NCI-H526 treated with DMSO at 0.1 percent for 48 hours (cell line): Measurements from ENCODE around the gene DHRS2.
"Not testable (repeated sequence)": the region's sequence is repeated elsewhere in the genome, so short reads cannot be mapped to it uniquely, and the experiment has no call there.

Source experiments
- DNase-seq: peaks from one replicate; lab custom pipeline; 2025; lab: John Stamatoyannopoulos, UW

DHRS2 gene

DNA sequence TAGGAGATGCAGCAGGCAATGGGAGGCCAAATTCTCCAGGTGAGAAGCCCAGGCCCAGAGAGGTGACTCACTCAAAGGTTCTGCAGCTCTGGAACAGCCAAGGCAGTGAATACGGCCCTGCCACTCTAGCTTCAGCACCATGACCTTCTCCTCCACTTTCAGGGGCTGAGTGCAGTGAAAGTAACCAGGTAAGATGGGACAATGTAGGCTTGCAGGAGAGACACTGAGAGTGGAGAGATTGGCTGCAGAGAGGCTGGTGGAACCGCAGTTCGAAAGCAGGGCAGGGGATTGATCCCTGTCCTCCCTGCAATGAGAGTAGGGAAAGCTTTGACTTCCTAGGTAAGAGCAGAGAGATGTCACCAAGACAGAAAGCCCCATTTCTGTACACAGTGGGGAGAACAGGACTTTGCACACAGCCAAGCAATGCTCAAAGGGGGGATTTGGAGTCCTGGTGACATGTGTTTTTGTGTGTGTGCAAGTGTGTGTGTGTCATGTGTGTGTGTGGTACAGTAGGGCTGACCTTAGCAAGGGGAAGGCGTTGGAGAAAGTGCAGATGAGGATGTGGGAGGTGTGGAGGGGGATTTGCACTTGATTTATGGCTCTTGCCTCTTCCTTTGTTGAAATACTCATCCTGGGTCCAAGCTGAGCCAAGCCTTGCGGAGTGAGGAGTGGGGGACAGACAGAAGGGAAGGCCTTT is 12.7 kb downstream of the DHRS2 start:
- no peak for DNase-seq

DNA sequence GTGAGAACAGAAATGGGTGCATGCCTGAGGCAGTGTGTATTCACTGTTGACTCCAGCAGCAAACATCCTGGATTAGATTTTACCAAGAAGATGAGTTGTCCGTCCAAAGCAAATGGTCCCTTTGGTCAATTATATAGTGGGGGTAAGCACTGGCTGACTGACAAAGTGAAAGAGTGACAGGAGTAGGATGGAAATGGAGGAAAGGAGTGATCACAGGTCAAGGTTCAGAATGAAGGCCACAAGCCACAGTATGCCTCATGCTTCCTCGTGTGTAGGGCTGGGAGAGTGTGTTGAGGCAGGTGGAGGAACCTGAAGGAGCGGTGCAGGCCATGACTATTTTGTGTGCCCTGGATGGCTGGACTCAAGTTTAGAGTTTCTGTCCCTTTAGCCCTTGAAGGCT is 14.3 kb downstream of the DHRS2 start:
- no peak for DNase-seq

DNA sequence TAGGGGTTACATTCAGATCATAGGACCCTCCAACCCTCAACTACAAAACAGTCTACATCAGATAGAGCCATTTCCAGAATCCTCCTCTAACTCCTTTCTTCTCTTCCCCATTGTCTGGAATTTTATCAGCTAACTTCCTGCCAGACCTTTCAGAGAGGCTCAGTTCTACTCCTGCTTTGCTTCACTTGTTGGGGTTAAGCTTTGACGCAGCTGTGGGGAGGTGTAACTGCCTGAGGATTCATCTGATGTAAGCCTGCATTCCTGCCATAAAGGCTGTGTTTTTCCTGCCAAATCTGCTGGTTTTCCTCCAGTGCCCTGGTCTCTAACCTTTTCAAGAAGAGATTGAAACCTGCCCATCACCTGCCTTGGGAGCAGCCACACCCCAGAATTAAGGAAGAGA is 16.9 kb downstream of the DHRS2 start:
- no peak for DNase-seq

DNA sequence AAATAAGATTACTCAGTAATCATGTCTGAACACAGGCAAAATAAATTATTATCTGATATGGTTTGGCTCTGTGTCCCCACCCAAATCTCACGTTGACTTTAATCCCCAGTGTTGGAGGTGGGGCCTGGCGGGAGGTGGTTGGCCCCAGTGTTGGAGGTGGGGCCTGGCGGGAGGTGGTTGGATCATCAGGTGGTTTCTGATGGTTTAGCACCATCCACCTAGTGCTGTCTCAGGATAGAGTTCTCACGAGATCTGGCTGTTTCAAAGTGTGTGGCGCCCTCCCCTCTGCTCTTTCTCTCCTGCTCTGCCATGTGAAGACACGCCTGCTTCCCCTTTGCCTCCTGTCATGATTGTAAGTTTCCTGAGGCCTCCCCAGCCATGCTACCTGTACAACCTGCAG is 18.1 kb downstream of the DHRS2 start:
- DNase-seq = no peak

DNA sequence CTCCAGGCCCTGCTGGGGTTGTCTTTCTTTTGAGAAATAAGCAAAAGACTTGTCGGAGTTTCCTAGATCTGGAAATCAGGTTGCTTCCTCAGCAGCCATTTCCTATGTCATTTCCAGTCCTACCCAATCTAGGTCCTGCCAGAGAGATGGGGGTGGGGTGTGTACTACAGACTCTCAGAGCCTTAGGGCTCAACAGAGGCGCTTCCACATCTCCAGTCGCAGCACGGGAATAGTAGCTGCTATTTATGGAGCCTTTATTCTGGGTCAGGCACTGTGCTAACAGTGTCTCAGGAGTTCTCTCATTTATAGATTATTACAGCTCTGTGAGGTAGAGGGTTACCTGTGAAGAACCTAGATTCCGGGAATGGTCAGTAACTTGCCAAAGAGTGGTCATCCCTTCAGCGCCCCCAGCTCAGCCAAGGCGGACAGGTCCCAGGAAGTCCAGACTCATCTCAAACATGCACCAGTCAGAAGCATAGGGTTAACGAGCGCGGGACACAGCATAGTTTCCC is 21.9 kb downstream of the DHRS2 start:
- no peak for DNase-seq

DNA sequence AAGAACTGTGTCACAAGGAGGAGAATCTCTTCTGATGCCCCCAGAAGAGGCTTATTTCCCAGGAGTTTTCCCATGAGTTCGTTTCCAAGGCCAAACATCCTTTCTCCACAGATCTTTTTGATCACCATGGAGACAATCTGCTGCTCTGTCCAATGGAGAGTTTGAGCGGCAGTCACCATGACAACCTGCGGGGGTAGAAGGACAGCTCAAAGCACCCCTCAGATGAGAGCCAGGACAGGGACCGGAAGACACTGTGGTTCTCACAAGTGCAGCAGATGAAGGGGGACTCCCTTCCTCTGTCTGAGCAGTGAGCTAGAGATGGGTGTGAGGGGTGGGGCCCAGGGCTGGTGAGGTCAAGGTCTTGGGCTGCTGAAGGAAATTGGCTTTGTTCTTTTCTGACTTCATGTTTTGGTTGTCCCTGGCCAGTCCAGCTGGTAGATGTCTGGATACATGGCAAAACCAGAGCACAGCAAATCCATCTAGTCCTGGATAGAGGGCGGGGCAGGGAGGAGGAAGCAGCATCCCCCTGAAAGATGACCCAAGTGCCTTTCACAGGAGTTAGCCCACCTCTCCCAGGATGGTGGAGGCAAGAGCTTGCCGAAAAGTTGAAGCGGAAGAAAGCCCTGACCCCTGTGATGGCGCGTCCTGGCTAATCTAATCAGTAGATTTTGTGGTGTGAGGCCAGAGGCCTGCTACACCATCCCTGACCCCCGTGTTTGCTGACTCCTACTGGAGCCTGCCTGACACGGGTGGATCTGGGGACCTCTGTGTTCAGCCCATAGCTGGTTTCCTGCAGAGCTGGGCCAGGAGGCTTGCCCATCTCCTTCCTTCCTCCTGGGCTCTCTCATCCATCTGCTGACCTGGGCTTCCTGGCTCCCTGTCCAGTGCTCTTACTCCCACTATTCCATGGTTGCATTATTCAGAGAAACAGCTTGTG is 24.4 kb downstream of the DHRS2 start:
- DNase-seq = no peak

DNA sequence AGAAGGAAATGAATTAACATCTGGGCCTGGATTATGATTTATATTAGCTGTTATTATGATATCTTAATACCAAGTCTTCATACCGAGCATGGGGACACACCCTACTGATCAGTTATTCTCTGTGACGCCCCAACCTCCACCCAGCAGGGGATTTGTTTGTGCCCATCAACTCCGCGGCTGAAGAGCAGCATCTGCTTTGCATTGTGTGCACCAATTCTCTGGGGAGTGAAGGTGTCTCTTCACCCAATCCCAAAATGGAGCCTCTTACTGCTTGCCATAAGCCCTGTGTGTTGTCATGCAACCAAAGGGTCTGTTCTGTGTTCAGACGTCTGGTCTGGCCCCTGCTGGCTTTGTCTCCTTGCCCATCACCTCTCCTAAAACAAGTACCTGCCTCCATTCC is 25.4 kb downstream of the DHRS2 start:
- peak; percentile 32 for DNase-seq

DNA sequence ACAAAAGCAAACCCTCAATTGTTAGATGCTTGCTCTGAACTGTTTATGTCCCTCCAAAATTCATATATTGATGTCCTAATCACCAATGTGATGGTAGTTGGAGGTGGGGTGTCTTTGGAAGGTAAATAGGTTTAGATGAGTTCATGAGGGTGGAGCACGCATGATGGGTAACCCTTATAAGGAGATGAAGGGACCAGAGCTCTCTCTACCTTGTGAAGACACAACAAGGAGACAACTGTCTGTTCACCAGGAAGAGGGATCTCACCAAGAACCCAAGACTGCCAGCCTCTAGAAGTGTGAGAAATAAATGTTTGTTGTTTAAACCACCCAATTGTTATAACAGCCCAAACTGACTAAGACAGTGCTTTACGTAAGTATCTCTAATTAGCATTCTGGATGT is 27.0 kb downstream of the DHRS2 start:
- no peak for DNase-seq

DNA sequence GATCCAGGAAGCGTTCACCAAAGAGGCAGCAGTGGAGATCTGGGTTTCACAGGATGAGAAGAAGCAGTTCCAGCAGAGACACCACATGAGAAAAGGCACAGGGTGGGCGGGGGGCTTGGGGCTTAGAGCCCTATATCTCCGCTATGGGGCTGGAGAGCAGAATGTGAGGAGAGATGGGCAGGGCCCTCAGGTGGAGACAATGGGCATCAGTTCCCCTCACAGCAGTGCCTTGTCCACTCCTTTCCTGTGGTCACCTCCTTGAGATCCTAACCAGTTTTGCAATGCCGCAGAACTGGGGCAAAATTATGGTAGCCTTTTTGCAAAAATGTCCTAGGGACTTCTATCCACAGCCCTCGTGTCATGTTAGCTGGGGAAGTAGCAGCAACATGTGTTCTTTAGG is 27.5 kb downstream of the DHRS2 start:
- DNase-seq = no peak

DNA sequence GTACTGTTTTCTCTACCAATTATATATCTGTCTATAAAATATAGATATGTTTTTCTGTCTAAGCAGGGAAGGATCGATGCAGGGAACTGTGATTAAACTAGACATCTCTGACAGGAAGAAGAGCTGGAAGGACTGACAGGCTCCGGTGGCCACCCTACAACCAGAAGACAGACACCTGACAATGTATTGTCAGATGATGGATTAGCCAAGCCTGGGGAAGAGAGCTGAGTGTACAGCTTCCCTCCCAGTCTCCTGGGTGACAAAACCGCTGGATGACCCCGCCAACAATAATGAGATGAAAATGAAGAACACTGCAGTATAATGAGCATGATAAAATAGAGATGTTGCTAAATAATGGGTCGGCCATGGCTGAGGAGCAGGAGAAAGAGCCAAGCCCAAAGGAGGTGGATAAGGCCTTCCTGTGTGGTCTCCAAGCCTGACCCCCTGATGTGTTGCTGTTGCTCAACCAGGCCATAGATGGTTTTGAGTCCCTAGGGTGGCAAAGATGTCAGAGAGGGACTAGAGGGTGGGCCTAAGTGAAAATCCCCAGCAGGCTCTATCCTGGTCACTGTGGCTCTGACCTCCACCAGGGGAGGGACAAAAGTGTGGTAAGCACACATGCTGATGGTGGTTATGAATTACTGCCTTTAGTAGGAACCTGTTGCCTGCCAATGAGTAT is 28.2 kb downstream of the DHRS2 start:
- DNase-seq = no peak

DNA sequence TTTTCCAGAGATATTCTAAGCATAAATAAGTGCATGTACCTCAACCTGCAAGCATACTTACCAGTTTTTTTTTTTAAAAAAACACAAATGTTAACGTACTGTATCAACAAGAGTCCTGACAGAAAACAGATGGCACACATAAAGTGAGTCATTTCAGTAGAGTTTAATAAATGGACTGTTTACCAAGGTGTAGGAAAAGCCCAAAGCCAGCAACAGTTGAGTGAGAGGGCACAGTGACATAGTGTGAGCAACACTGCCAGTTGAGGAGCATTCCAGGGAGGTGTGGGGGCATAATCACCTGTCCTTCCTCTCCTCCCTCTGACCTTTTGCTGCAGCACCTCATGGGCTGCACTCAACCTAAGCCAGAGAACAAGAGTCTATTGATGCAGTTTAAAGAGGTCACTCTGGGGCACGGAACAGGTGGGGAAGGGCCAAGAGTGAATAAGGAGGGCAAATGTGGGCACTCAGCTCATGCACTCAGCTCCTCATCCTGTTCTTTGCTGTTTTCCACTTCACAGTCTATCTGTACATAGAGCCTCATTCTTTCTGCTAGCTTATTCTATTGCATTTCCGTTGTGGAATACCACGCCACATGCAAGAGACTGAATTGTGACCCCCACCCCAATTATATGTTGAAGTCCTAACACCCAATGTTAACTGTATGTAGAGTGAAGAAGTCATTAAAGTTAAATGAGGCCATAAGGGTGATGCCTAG is 29.3 kb downstream of the DHRS2 start:
- DNase-seq = no peak

DNA sequence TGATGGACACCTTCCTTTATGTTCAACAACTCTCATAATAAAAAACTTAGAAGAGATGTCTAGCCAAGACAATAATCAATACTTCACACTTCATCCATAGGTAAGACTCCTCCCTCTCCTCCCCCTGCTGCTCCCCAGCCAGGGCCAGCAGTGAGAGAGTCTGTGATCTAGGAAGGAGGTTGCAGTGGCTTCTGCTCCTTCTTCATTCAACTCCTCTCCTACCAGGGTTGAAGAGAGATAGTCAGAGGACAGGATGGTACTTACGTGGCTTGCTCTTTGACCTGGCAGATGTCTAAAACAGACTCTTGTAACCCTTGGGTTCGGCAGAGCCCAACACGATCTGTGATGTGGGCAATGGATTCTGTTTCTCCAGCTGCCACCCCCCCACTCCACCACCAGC is 31.0 kb downstream of the DHRS2 start:
- DNase-seq = no peak

DNA sequence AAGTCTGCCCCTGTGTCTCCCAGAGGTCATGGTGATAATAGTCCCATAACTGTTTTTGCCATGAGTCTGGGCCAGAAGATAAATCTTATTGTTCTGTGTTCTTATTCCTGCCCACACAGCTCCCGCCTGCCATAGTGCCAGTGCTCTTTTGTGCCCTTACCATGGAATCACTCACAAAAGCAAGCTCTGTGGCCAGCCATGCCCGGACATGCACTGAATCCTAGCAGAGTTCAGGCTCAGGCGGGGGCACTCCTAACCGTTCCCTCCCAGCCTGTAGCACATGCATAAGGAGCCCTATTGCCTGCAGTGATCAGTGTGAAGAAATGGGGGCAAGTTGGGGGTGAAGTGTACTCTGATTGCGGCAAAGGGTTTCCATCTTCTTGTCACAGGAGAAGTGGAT is 33.3 kb downstream of the DHRS2 start:
- no peak for DNase-seq

DNA sequence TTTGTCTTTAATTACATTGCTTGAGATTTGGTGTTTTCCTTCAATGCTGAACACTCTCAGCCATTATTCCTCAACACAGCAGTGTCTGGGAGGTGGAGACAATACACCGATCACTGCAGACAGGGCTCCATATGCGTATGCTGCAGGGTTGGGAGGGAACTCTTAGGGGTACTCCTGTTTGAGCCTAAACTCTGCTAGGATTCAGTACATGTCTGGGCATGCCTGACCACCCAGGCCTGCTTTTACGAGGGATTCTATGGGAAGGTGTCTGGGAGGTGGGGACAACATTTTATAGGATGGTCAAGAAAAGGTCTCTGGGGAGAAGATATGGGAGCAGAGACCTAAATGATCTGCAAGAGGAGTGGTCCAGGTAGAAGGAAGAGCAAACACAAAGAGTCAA is 34.3 kb downstream of the DHRS2 start:
- DNase-seq = no peak

DNA sequence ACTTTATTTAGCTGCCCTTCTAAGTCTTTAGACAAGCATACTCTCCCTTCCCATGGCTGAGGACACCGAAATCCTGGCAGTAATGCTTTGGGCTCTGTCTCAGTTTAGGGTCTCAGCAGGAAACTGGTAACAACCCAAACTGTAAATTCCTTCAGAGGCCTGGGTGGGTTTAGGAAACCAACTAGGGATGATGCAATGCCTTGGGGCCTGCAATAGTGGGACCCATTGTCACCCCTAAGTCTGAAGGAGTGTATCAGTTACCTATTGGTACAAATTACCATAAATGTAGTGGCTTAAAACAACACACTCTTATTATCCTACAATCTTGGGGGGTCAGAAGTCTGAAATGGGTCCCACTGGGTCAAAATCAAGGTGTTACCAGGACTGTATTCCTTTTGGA is 36.0 kb downstream of the DHRS2 start:
- no peak for DNase-seq

DNA sequence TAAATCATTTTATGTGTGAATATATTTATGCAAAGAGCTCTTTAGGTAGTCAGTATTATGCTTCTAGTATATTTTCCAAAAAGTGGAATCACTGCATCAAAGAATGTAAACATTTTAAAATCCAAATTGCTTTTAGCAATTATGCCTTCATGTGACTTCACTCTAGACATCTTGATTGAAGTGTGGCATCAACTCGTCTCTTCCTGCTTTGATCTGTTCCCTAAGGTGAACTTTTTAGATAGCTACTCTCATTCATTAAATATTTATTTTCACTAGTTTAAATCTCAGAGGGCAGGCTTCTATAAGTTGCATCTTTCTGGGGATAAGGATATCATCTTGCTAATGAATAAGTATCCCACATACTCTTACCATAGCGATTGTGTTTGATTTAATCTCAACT is 39.2 kb downstream of the DHRS2 start:
- DNase-seq = no peak

DNA sequence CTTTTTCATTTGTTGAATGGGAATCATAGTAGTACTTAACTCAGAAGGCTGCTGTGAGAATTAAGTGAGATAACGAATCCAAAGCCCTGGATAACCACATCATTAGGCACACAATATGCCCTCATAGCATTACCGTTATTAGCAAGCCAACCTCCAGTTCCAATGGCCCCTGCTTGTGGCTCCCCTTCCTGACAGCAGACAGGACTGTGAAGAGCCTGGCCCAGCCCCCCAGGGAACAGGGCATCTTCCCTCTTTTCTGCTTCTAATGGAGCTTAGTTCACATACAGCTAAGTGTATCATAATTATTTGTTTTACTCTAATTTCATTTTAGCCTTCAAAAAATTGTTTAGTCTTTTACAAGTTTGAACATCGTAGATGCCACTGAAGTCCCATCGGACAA is 39.7 kb downstream of the DHRS2 start:
- no peak for DNase-seq

DNA sequence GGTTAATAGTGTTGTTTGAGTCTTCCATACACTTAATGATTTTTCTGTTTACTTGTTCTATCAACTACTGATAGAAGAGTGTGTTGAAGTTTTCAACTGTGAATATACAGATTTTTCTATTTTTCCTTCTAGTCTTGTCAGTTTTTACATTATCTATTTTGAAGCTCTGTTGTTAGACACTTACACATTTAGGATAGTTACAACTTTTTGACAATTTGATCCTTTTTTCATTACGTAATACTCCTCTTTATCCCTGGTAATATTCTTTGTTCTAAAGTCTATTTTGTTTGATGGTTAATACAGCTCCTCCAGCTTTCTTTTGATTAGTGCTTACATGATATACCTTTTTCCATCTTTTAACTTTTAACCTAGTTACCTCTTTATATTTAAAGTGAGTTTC is 45.2 kb downstream of the DHRS2 start:
- no peak for DNase-seq

DNA sequence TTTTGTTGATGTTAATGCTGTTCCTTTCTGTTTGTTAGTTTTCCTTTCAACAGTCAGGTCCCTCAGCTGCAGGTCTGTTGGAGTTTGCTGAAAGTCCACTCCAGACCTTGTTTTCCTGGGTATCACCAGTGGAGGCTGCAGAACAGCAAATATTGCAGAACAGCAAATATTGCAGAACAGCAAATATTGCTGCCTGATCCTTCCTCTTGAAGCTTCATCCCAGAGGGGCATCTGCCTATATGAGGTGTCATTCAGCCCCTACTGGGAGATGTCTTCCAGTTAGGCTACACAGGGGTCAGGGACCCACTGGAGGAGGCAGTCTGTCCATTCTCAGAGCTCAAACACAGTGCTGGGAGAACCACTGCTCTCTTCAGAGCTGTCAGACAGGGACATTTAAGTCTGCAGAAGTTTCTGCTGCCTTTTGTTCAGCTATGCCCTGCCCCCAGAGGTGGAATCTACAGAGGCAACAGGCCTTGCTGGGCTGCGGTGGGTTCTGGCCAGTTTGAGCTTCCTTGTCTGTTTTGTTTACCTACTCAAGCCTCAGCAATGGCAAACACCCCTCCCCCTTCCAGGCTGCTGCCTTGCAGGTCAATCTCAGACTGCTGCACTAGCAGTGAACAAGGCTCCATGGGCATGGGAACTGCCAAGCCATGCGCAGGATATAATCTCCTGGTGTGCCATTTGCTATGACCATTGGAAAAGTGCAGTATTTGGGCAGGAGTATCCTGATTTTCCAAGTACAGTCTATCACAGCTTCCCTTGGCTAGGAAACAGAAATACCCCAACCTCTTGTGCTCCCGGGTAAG is 53.7 kb downstream of the DHRS2 start:
- not testable (repeated sequence) for DNase-seq

DNA sequence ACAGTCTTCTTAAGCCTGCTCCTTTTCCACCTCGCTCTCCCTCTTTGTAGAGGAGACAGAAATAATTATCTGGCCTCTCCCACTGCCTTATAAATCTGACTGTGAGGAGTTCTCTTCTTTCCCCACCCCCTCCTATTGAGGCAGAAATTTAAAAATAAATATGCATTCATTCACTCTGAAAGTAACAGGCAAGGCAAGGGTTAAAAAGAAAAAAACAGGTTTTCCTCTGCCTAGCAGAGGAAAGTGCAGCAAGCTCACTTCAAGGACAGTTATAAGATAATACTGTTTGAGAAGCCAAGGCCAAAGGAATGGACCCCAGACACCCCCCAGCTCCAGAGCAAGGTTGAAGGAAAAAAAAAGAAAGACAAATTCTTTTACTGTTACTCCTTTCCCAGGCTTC is 56.3 kb downstream of the DHRS2 start:
- DNase-seq = no peak

DNA sequence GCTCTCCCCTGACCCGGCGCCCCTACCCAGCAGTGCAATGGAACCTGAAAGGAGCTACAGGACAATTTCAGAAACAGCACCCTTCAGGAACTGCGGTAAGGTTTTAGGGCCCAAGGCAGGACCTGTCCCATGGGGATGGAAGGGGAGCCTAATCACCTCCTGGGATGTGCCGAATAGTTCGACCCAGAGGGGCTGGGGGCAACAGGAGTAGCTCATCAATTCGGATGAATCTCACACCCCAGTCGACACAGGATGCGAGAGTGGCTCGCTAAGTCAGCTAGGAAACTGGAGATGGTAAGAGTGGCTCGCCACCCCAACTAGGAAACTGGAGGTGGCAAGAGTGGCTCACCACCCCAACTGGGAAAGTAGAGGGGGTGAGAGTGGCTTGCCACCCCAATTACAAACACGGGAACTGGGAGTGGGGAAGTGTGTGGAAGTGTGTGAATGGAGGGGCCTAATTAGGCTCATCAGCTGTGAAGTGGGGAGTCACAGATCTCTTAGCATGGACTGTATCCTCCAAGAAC is 57.1 kb downstream of the DHRS2 start:
- no peak for DNase-seq
